HepG2 (cell line): ENCODE results near the gene ABCC3. TPM values are rescaled to one million over a fixed set of nuclear protein-coding genes. Genes with fewer than 3 reads are reported as not detected.

Source experiments
- ATF7-NPFF ChIP-seq: sonication (generic); formaldehyde crosslinking; IDR thresholded peaks from 2 replicates; pipeline ENCODE4 v1.8.1; 2023; ENCODE audit warnings: mild to moderate bottlenecking, low read depth, missing genetic modification reagents, moderate library complexity
- BORCS8-MEF2B ChIP-seq: sonication (generic); formaldehyde crosslinking; IDR thresholded peaks from 2 replicates; pipeline ENCODE4 v1.8.0; 2022; ENCODE audit warnings: mild to moderate bottlenecking, missing genetic modification reagents
- GATAD2A ChIP-seq: IDR thresholded peaks from 2 replicates; pipeline ENCODE4 v1.6.1; 2016
- JUNB ChIP-seq: sonication (generic); formaldehyde crosslinking; IDR thresholded peaks from 2 replicates; pipeline ENCODE4 v1.8.0; 2022; ENCODE audit warnings: missing genetic modification reagents, mild to moderate bottlenecking, borderline replicate concordance
- KDM1A ChIP-seq: IDR thresholded peaks from 2 replicates; pipeline ENCODE4 v1.6.1; 2016; ENCODE audit warnings: missing compliant biosample characterization
- NCOR1 ChIP-seq: fragments of 200-600 bp; sonication (generic); IDR thresholded peaks from 2 replicates; pipeline ENCODE4 v1.7.0; 2017; ENCODE audit warnings: antibody characterized with exemption, low read length, borderline replicate concordance
- NFE2L2 ChIP-seq: fragments of 150-350 bp; IDR thresholded peaks from 2 replicates; pipeline ENCODE4 v1.6.1; 2014; ENCODE audit warnings: low read length
- PHF21A ChIP-seq: sonication (generic); formaldehyde crosslinking; IDR thresholded peaks from 2 replicates; pipeline ENCODE4 v1.5.0; 2020; ENCODE audit warnings: mild to moderate bottlenecking, missing genetic modification reagents
- TAF15 ChIP-seq: fragments of 200-400 bp; formaldehyde crosslinking; IDR thresholded peaks from one replicate; pipeline ENCODE4 v1.6.1; 2018; ENCODE audit warnings: mild to moderate bottlenecking, low read depth, low read length; ENCODE audit not compliant: poor library complexity, severe bottlenecking
- ZKSCAN8 ChIP-seq: IDR thresholded peaks from 2 replicates; pipeline ENCODE4 v1.6.1; 2016; ENCODE audit warnings: borderline replicate concordance, missing genetic modification reagents, missing compliant biosample characterization
- ZNF230 ChIP-seq: sonication (generic); formaldehyde crosslinking; IDR thresholded peaks from 2 replicates; pipeline ENCODE4 v1.4.0; 2020; ENCODE audit warnings: mild to moderate bottlenecking, missing genetic modification reagents
- ZNF441 ChIP-seq: sonication (generic); formaldehyde crosslinking; IDR thresholded peaks from 2 replicates; pipeline ENCODE4 v1.7.0; 2021; ENCODE audit warnings: missing genetic modification reagents, borderline replicate concordance
- ZNF557 ChIP-seq: sonication (generic); formaldehyde crosslinking; IDR thresholded peaks from 2 replicates; pipeline ENCODE4 v1.4.0; 2020; ENCODE audit warnings: missing genetic modification reagents
- polyA plus RNA-seq, 8 experiments: library from polyadenylated mRNA; depleted of rRNA in 3 of 8; stranded (reverse) in 7 of 8; unstranded in 1 of 8; fragments of >200 nt; fragmentation: Illumina TruSeq in 4 of 8; extraction: Trizol in 4 of 8; gene quantifications; 2 replicates each; pipeline versions ENCODE4 v1.2.1 to v1.2.3, GENCODE V29; 2011 to 2016; ENCODE audit warnings: low read depth in 4 of 8, missing spikeins in 1 of 8, mixed read lengths in 1 of 8; ENCODE audit not compliant: insufficient read depth in 1 of 8
- total RNA-seq, 5 experiments: library from RNA; depleted of rRNA; stranded (reverse); fragments of >200 nt; fragmentation: Illumina TruSeq; extraction: Trizol; gene quantifications; 2 replicates each; pipeline ENCODE4 v1.2.3, GENCODE V29; 2016; ENCODE audit warnings: low read depth in 1 of 5
- TF ChIP-seq, protein P1 (sequence below), 2 experiments: fragments of 450-650 bp in 1 of 2; sonication (generic) in 1 of 2; formaldehyde crosslinking in 1 of 2; IDR thresholded peaks; 2 replicates each; pipeline versions ENCODE4 v1.6.1 to v1.8.0; 2016 to 2022; ENCODE audit warnings: antibody characterized with exemption in 1 of 2, mild to moderate bottlenecking in 1 of 2, missing genetic modification reagents in 1 of 2
- TF ChIP-seq, protein P2 (sequence below): sonication (generic); formaldehyde crosslinking; IDR thresholded peaks from 2 replicates; pipeline ENCODE4 v1.5.0; 2020; ENCODE audit warnings: mild to moderate bottlenecking, missing genetic modification reagents
- TF ChIP-seq, protein P3 (sequence below): sonication (generic); formaldehyde crosslinking; IDR thresholded peaks from 2 replicates; pipeline ENCODE4 v1.5.1; 2020; ENCODE audit warnings: mild to moderate bottlenecking, missing genetic modification reagents, moderate library complexity

Gene ABCC3
- total and polyA plus RNA-seq, 2 of the 13 experiments (the other 11 are each of a cell fraction or from before 2014, with no cell fraction given), result 25.2 to 50.7 TPM

DNA sequence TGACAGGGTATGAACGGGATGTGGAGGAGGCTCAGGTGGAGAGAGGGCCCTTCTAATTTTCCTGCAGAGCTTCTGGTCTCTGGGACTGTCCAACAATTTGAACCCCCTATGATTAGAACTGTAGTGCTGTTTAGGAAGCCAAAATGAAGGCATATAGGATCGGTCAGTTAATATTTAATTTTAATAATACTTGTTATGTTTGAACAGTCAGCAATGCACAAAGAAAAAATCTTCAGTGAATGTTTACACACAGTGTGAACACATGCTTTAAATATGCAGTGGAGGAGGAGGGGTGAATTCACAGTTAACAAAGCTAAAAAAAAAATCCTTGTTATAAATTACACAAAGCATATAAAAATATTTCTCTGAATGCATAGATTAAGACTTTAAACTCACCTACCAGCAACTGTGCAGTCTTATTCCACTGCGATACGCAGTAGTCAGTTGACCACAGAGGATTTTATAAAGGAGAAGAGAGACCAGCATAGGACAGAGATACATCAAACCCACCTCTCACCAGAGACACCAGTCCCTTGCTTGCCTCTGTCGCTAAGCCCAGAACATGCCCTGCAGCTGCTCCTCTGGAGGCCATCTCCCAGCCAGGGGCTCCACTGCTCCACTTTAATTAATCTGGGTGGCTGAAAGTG, 58.5 kb downstream of the ABCC3 start (continued):
- TF ChIP-seq, protein P1, sequence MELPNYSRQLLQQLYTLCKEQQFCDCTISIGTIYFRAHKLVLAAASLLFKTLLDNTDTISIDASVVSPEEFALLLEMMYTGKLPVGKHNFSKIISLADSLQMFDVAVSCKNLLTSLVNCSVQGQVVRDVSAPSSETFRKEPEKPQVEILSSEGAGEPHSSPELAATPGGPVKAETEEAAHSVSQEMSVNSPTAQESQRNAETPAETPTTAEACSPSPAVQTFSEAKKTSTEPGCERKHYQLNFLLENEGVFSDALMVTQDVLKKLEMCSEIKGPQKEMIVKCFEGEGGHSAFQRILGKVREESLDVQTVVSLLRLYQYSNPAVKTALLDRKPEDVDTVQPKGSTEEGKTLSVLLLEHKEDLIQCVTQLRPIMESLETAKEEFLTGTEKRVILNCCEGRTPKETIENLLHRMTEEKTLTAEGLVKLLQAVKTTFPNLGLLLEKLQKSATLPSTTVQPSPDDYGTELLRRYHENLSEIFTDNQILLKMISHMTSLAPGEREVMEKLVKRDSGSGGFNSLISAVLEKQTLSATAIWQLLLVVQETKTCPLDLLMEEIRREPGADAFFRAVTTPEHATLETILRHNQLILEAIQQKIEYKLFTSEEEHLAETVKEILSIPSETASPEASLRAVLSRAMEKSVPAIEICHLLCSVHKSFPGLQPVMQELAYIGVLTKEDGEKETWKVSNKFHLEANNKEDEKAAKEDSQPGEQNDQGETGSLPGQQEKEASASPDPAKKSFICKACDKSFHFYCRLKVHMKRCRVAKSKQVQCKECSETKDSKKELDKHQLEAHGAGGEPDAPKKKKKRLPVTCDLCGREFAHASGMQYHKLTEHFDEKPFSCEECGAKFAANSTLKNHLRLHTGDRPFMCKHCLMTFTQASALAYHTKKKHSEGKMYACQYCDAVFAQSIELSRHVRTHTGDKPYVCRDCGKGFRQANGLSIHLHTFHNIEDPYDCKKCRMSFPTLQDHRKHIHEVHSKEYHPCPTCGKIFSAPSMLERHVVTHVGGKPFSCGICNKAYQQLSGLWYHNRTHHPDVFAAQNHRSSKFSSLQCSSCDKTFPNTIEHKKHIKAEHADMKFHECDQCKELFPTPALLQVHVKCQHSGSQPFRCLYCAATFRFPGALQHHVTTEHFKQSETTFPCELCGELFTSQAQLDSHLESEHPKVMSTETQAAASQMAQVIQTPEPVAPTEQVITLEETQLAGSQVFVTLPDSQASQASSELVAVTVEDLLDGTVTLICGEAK (IDR thresholded peaks at IDR 0.05), result no peak
- TF ChIP-seq, protein P1 (CRISPR knock-in tag; IDR thresholded peaks at IDR 0.05), result no peak; the same call in 1 of the 2 replicates
- TF ChIP-seq ZKSCAN8 (CRISPR knock-in tag) (0 out of 2 replicates have a peak, but pooled peaks have one; percentile 38), ZNF230 (CRISPR knock-in tag) (no peak; the same call in 1 of the 2 replicates), TAF15 (no peak), GATAD2A (peak; percentile 89; the same call in 1 of the 2 replicates), ZNF557 (CRISPR knock-in tag) (no peak), KDM1A (CRISPR knock-in tag) (no peak), PHF21A (CRISPR knock-in tag) (peak; percentile 51; the same call in 1 of the 2 replicates), BORCS8-MEF2B (CRISPR knock-in tag) (no peak), ATF7-NPFF (no peak), NCOR1 (peak; percentile 82; the same call in 1 of the 2 replicates), JUNB (CRISPR knock-in tag) (peak; percentile 44; the same call in 1 of the 2 replicates), NFE2L2 (no peak), ZNF441 (CRISPR knock-in tag) (no peak)
- TF ChIP-seq, protein P2, sequence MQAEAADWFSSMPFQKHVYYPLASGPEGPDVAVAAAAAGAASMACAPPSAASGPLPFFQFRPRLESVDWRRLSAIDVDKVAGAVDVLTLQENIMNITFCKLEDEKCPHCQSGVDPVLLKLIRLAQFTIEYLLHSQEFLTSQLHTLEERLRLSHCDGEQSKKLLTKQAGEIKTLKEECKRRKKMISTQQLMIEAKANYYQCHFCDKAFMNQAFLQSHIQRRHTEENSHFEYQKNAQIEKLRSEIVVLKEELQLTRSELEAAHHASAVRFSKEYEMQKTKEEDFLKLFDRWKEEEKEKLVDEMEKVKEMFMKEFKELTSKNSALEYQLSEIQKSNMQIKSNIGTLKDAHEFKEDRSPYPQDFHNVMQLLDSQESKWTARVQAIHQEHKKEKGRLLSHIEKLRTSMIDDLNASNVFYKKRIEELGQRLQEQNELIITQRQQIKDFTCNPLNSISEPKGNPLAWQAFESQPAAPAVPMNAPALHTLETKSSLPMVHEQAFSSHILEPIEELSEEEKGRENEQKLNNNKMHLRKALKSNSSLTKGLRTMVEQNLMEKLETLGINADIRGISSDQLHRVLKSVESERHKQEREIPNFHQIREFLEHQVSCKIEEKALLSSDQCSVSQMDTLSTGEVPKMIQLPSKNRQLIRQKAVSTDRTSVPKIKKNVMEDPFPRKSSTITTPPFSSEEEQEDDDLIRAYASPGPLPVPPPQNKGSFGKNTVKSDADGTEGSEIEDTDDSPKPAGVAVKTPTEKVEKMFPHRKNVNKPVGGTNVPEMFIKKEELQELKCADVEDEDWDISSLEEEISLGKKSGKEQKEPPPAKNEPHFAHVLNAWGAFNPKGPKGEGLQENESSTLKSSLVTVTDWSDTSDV (CRISPR knock-in tag), result no peak
- TF ChIP-seq, protein P3, sequence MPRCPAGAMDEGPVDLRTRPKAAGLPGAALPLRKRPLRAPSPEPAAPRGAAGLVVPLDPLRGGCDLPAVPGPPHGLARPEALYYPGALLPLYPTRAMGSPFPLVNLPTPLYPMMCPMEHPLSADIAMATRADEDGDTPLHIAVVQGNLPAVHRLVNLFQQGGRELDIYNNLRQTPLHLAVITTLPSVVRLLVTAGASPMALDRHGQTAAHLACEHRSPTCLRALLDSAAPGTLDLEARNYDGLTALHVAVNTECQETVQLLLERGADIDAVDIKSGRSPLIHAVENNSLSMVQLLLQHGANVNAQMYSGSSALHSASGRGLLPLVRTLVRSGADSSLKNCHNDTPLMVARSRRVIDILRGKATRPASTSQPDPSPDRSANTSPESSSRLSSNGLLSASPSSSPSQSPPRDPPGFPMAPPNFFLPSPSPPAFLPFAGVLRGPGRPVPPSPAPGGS, result no peak
